NCI-H2171 treated with DMSO at 0.1 percent for 48 hours (cell line): ENCODE data around the gene GGN.
A peak's percentile ranks its signal among the peaks of the same experiment; 100 is the strongest.
"Not testable (repeated sequence)": the region's sequence is repeated elsewhere in the genome, so short reads cannot be mapped to it uniquely, and the experiment has no call there.

Experiments
- DNase-seq: peaks from one replicate; lab custom pipeline; 2025; lab: John Stamatoyannopoulos, UW

GGN gene

GRCh38 chr19:38386300-38386970 lies 1.4 kb downstream of the GGN start:
- DNase-seq = no peak

GRCh38 chr19:38385804-38386257 lies 2.0 kb downstream of the GGN start:
- no peak for DNase-seq

GRCh38 chr19:38385057-38385803 lies 2.6 kb downstream of the GGN start:
- no peak for DNase-seq

- no peak for DNase-seq
Measured at GRCh38 chr19:38384209-38385027, 3.4 kb downstream of the GGN start.

- no peak for DNase-seq
Measured at GRCh38 chr19:38383743-38384142, 4.1 kb downstream of the GGN start.

GRCh38 chr19:38383184-38383583 lies 4.7 kb downstream of the GGN start:
- DNase-seq = no peak

GRCh38 chr19:38381138-38381537 lies 6.7 kb downstream of the GGN start:
- DNase-seq = no peak

- DNase-seq = no peak
Measured at GRCh38 chr19:38378866-38379265, 9.0 kb downstream of the GGN start.

GRCh38 chr19:38377052-38377451 lies 10.8 kb downstream of the GGN start:
- DNase-seq = no peak

GRCh38 chr19:38376576-38376975 lies 11.3 kb downstream of the GGN start:
- no peak for DNase-seq

- DNase-seq = no peak
Measured at GRCh38 chr19:38375748-38376147, 12.1 kb downstream of the GGN start.

- no peak for DNase-seq
Measured at GRCh38 chr19:38375098-38375493, 12.7 kb downstream of the GGN start.

GRCh38 chr19:38374332-38375097 lies 13.3 kb downstream of the GGN start, which contains the start of gene PSMD8:
TSS of gene PSMD8 (plus strand) at chr19:38374571. CDS start at chr19:38374602, 31 bp downstream.
- DNase-seq = peak; percentile 99

- no peak for DNase-seq
Measured at GRCh38 chr19:38373907-38374331, 13.9 kb downstream of the GGN start.

- no peak for DNase-seq
Measured at GRCh38 chr19:38371081-38371480, 16.8 kb downstream of the GGN start.

GRCh38 chr19:38370299-38370698 lies 17.5 kb downstream of the GGN start:
- DNase-seq = peak; percentile 46

- no peak for DNase-seq
Measured at GRCh38 chr19:38369584-38369983, 18.2 kb downstream of the GGN start.

- no peak for DNase-seq
Measured at GRCh38 chr19:38367041-38367440, 20.8 kb downstream of the GGN start.

GRCh38 chr19:38362946-38363688 lies 24.7 kb downstream of the GGN start:
- DNase-seq = not testable (repeated sequence)

- peak; percentile 89 for DNase-seq
Measured at GRCh38 chr19:38362076-38362945, 25.5 kb downstream of the GGN start.
